BJ (cell line): ENCODE measurements around the gene GMPS. TPM values are rescaled to one million over a fixed set of nuclear protein-coding genes. Genes with fewer than 3 reads are reported as not detected.
A peak's percentile ranks its signal among the peaks of the same experiment; 100 is the strongest.
"Not testable (repeated sequence)": the region's sequence is repeated elsewhere in the genome, so short reads cannot be mapped to it uniquely, and the experiment has no call there.

Source experiments
- CTCF ChIA-PET: fragments of 350-600 bp; formaldehyde crosslinking; extraction: SDS; loops from one replicate; lab custom pipeline; 2021; ENCODE audit warnings: antibody characterized with exemption, inconsistent platforms; lab: Yijun Ruan, JAX
- POLR2A ChIA-PET: fragments of 300-600 bp; sonication (Branson Sonifier 250); formaldehyde crosslinking; extraction: SDS; loops from one replicate; lab custom pipeline; 2021; ENCODE audit warnings: antibody characterized with exemption; lab: Charles Lee
- DNase-seq: peaks from one replicate; pipeline ENCODE4 v3.0.0-alpha.2; 2011; ENCODE audit warnings: low read depth
- H3K27me3 ChIP-seq: 2 replicates; pipeline ENCODE4 v1.6.0; 2011; ENCODE audit warnings: low read length; ENCODE audit not compliant: control insufficient read depth, insufficient read depth
- H3K36me3 ChIP-seq: 2 replicates; pipeline ENCODE4 v1.5.1; 2011; ENCODE audit warnings: low read length; ENCODE audit not compliant: control insufficient read depth, insufficient read depth
- H3K4me3 ChIP-seq: 2 replicates; pipeline ENCODE4 v1.5.1; 2011; ENCODE audit warnings: low read depth, mild to moderate bottlenecking, control low read depth, low read length
- polyA plus RNA-seq: library from polyadenylated mRNA; depleted of rRNA; stranded (reverse); fragments of >200 nt; gene quantifications from 2 replicates; pipeline ENCODE4 v1.2.3, GENCODE V29; 2011
- TF ChIP-seq, protein P1 (sequence below): IDR thresholded peaks from 2 replicates; pipeline ENCODE4 v1.5.1; 2011; ENCODE audit warnings: low read depth, mild to moderate bottlenecking, control low read depth, inconsistent platforms, low read length, moderate library complexity; ENCODE audit not compliant: insufficient read depth

The GMPS gene
- polyA plus RNA-seq, 1 experiment = 13.6 TPM

DNA sequence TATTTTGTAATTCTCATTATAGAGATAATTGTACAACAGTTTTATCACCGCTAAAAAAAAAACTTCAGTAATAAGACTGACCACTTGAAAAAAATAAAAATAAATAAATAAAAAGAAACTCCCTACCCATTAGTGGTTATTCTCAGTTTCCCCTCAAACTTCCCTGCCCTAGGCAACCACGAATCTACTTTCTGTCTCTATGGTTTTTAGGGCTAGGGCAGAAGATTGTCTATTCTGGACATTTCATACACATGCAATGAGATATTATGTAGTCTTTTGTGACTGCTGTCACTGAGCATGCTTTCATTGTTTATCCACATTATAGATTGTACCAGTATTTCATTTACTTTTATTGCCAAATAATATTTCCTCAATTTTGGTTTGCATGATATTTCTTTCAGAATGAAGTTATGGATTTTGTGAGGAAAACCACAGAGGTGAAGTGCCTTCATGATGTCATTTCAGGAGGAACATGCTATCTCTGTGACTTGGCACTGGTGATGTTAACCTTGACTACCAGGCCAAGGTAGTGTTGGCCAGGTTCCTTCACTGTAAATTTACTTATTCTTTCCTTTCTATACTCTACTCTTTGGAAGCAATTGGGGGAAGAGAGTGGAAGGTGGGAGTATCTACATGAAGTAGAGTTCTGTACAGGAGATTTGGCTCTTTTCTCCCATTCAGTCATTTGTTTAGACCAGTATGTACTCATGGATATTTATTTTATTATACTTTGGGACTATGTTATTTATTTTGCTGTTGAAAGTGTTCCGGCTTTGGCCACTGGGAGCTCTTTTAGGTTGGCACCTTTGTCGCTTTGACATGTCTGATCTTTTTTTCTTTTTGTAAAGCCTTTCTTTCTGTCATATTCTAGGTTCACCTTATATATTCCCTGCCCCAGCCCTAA lies 86.3 kb downstream of the GMPS start:
- ChIA-PET POLR2A (no interaction called here), CTCF (interaction anchor here (0.7 kb wide), 1 partner anchor 23 kb away, joined by 3 read pairs; no protein-coding TSS in a partner anchor)
- no peaks in the 10 kb centered on the region for H3K36me3 ChIP-seq
- no peak overlapping the region for H3K4me3 ChIP-seq
- TF ChIP-seq, protein P1, sequence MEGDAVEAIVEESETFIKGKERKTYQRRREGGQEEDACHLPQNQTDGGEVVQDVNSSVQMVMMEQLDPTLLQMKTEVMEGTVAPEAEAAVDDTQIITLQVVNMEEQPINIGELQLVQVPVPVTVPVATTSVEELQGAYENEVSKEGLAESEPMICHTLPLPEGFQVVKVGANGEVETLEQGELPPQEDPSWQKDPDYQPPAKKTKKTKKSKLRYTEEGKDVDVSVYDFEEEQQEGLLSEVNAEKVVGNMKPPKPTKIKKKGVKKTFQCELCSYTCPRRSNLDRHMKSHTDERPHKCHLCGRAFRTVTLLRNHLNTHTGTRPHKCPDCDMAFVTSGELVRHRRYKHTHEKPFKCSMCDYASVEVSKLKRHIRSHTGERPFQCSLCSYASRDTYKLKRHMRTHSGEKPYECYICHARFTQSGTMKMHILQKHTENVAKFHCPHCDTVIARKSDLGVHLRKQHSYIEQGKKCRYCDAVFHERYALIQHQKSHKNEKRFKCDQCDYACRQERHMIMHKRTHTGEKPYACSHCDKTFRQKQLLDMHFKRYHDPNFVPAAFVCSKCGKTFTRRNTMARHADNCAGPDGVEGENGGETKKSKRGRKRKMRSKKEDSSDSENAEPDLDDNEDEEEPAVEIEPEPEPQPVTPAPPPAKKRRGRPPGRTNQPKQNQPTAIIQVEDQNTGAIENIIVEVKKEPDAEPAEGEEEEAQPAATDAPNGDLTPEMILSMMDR = no peak
- H3K27me3 ChIP-seq = no peaks in the 10 kb centered on the region
- DNase-seq = no peak

DNA sequence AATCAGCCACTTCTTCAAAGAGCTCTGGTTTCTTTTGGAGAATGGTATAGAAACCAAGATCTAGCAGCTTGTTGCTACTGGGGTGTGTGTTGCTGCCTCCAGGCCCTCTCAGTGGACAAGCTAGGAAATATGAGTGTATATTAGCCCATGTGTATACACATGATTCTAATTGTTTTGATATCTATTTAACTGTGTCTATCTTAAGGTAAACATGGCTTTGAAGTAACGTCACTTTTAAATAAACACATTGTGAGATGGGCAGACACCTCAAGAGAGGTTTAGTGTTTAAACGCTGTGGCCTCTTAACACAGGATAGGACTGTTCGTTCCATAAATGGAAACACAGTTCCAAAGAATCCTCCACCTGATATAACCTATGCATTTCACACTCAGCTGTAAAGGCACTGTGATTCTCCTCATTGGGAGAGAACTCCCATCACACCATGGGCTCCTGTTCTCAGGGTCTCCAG lies 87.0 kb downstream of the GMPS start:
- ChIA-PET POLR2A (no interaction called here), CTCF (interaction anchor here (0.7 kb wide), 1 partner anchor 23 kb away, joined by 3 read pairs; no protein-coding TSS in a partner anchor)
- Histone ChIP-seq H3K36me3 (no peaks in the 10 kb centered on the region), H3K27me3 (no peaks in the 10 kb centered on the region), H3K4me3 (no peak overlapping the region)
- TF ChIP-seq, protein P1 = no peak
- no peak for DNase-seq

DNA sequence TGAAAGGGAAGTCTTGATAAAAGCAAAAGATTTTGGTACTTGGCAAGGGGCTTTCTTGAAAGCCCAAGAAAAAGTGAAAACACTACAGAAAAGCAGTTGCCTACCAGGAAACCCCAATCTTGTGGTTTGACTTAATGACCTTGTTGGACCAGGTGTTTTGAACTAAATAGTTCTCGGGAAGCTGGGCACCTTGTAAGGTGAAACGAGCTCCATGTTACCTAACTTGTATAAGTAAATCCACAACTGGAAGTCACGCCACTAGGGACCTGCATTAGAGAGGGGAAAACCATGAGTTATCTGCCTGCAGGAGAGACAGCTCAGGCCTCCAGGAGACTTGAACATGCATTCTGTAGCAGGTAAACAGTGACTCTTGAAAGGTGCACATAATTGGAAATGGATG lies 88.2 kb downstream of the GMPS start:
- TF ChIP-seq, protein P1 = no peak
- CTCF ChIA-PET = interaction anchor here (1.7 kb wide), 1 partner anchor 18 kb away, joined by 3 read pairs; no protein-coding TSS in a partner anchor
- Histone ChIP-seq H3K27me3 (no peaks in the 10 kb centered on the region), H3K4me3 (no peak overlapping the region), H3K36me3 (no peaks in the 10 kb centered on the region)
- POLR2A ChIA-PET = no interaction called here
- no peak for DNase-seq

DNA sequence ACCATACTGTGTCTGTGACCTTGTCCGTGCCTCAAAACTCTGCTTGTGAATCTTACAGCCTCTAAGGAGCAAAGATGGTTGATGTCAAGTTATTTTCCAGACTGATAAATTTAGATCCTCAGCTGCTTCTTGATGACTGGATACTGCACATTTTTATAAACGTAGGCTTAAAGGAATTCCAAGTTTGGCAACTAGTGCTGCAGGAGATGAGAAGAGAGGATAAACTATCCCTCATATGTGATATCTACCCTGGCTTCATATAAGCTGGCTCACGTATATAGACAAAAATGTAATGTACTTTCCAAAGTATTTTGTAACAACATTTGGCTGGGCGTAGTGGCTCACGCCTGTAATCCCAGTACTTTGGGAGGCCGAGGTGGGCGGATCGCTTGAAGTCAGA lies 89.6 kb downstream of the GMPS start:
- POLR2A ChIA-PET = no interaction called here
- H3K36me3 ChIP-seq = no peaks in the 10 kb centered on the region
- H3K4me3 ChIP-seq = no peak overlapping the region
- DNase-seq = peak; percentile 8
- H3K27me3 ChIP-seq = no peaks in the 10 kb centered on the region
- CTCF ChIA-PET = interaction anchor here (1.1 to 1.7 kb wide), 2 partner anchors 20 to 25 kb away, joined by 3 read pairs; no protein-coding TSS in a partner anchor
- TF ChIP-seq, protein P1 = no peak

DNA sequence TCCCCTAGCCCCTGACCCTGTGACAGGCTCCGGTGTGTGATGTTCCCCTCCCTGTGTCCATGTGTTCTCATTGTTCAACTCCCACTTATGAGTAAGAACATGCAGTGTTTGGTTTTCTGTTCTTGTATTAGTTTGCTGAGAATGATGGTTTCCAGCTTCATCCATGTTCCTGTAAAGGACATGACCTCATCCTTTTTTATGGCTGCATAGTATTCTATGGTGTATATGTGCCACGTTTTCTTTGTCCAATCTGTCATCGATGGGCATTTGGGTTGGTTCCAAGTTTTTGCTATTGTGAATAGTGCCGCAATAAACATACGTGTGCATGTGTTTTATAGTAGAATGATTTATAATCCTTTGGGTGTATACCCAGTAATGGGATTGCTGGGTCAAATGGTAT lies 90.6 kb downstream of the GMPS start:
- H3K27me3 ChIP-seq, H3K36me3 ChIP-seq, POLR2A ChIA-PET, DNase-seq, H3K4me3 ChIP-seq: not testable (repeated sequence)
- CTCF ChIA-PET = interaction anchor here (1.1 kb wide), 1 partner anchor 26 kb away, joined by 3 read pairs; no protein-coding TSS in a partner anchor
